Astrocyte (in vitro differentiated cells and primary cell): ENCODE measurements around the gene DPEP3.

Experiments used
- CTCF ChIP-seq: IDR thresholded peaks from 2 replicates; pipeline ENCODE4 v1.5.1; 2011; ENCODE audit warnings: low read depth, mild to moderate bottlenecking, inconsistent platforms, low read length, moderate library complexity; ENCODE audit not compliant: insufficient read depth
- EZH2 ChIP-seq: IDR thresholded peaks from 2 replicates; pipeline ENCODE4 v1.6.1; 2012; ENCODE audit warnings: mild to moderate bottlenecking, low read length, inconsistent platforms; ENCODE audit not compliant: insufficient read depth

- TF ChIP-seq CTCF, result no peak
- no peak for TF ChIP-seq EZH2
These were observed 38.9 kb upstream of the DPEP3 start for GRCh38 chr16:68019167-68019680.
